SK-N-SH treated with all-trans-retinoic acid at 6 μM for 48 hours (cell line): ENCODE measurements around the gene GSDMA.

ENCODE experiments used
- ARNTL ChIP-seq: fragments of 450-650 bp; formaldehyde crosslinking; IDR thresholded peaks from 2 replicates; pipeline ENCODE4 v1.5.0; 2020; ENCODE audit warnings: low read depth, mild to moderate bottlenecking, moderate library complexity, borderline replicate concordance
- BACH2 ChIP-seq: fragments of 250-450 bp; sonication (Bioruptor Pico); IDR thresholded peaks from 2 replicates; pipeline ENCODE4 v1.9.0; 2021; ENCODE audit warnings: mild to moderate bottlenecking, borderline replicate concordance
- CSDC2 ChIP-seq: fragments of 250-450 bp; sonication (Bioruptor Pico); IDR thresholded peaks from 2 replicates; pipeline ENCODE4 v1.5.0; 2020; ENCODE audit warnings: mild to moderate bottlenecking, moderate library complexity
- GLIS3 ChIP-seq: fragments of 250-450 bp; sonication (Bioruptor Pico); IDR thresholded peaks from 2 replicates; pipeline ENCODE4 v1.5.0; 2020; ENCODE audit warnings: mild to moderate bottlenecking, moderate library complexity
- ISL1 ChIP-seq: fragments of 250-450 bp; sonication (Bioruptor Pico); IDR thresholded peaks from 2 replicates; pipeline ENCODE4 v2.1.2; 2022; ENCODE audit warnings: mild to moderate bottlenecking, moderate library complexity
- OSR1 ChIP-seq: fragments of 250-450 bp; sonication (Bioruptor Pico); IDR thresholded peaks from 2 replicates; pipeline ENCODE4 v1.8.0; 2022; ENCODE audit warnings: moderate library complexity, mild to moderate bottlenecking, inconsistent platforms
- RARB ChIP-seq: fragments of 250-450 bp; sonication (Bioruptor Pico); IDR thresholded peaks from 2 replicates; pipeline ENCODE4 v1.8.0; 2021; ENCODE audit warnings: mild to moderate bottlenecking, moderate library complexity
- ZFP3 ChIP-seq: fragments of 250-450 bp; sonication (Bioruptor Pico); IDR thresholded peaks from 2 replicates; pipeline ENCODE4 v1.5.0; 2020; ENCODE audit warnings: mild to moderate bottlenecking, moderate library complexity
- ZNF565 ChIP-seq: fragments of 450-650 bp; formaldehyde crosslinking; conservative IDR thresholded peaks from 2 replicates; pipeline ENCODE4 v1.5.0; 2020; ENCODE audit warnings: low read depth, mild to moderate bottlenecking, moderate library complexity
- ZNF70 ChIP-seq: fragments of 450-650 bp; formaldehyde crosslinking; IDR thresholded peaks from 2 replicates; pipeline ENCODE4 v1.5.0; 2020; ENCODE audit warnings: mild to moderate bottlenecking, moderate library complexity
- ZNF8 ChIP-seq: fragments of 450-650 bp; formaldehyde crosslinking; IDR thresholded peaks from 2 replicates; pipeline ENCODE4 v1.5.0; 2020; ENCODE audit warnings: mild to moderate bottlenecking, moderate library complexity
- TF ChIP-seq, protein P1 (sequence below): fragments of 250-450 bp; sonication (Bioruptor Pico); IDR thresholded peaks from 2 replicates; pipeline ENCODE4 v1.8.0; 2021; ENCODE audit warnings: low read depth, mild to moderate bottlenecking, moderate library complexity, borderline replicate concordance
- TF ChIP-seq, protein P2 (sequence below): fragments of 250-450 bp; sonication (Bioruptor Pico); IDR thresholded peaks from 2 replicates; pipeline ENCODE4 v1.8.0; 2020; ENCODE audit warnings: mild to moderate bottlenecking, moderate library complexity, borderline replicate concordance
- TF ChIP-seq, protein P3 (sequence below): fragments of 250-450 bp; sonication (Bioruptor Pico); IDR thresholded peaks from 2 replicates; pipeline ENCODE4 v1.5.1; 2020; ENCODE audit warnings: low read depth, mild to moderate bottlenecking, moderate library complexity

DNA sequence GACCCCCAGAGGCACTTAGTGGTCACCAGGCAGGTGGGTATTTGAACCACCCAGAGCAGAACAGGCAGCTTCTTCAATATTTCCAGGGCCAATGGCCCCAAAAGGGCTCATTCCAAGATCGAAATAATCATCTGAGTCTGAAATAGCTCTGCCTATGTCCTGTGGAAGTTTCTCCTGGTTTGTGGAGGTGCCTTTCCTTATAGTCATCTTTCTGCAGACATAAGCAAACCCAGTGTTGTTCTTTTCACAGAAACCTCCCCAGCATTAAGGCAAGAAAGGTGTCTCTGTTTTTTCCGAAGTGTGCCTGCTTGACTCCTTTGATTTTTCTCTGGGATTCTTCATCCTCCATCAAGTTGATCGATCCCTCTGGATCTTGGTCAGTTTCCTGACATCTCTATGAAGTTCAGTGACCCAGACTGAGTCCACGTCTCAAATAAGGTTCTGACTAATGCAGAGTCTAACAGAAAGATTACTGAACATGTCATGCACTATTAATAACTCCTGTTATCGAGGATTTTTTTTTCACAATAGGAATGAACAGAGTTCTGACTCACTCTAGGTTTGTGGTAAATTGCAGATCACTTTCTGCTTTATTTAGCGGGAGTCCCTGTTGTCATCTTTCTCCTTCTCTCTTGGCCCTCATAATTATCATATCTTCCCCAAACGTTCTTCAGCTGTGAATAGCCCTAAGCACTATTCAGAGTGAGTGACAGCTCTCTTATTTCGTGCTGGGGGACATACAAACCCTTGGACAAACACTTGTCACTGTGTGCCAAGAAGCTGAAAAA is 33.8 kb upstream of the GSDMA start:
- TF ChIP-seq RARB: no peak
- no peak for TF ChIP-seq ZNF565 (CRISPR knock-in tag)
- TF ChIP-seq GLIS3 (CRISPR knock-in tag): no peak
- no peak for TF ChIP-seq ZNF70 (CRISPR knock-in tag)
- no peak for TF ChIP-seq ZFP3 (CRISPR knock-in tag)
- TF ChIP-seq ARNTL (CRISPR knock-in tag): no peak
- no peak for TF ChIP-seq ZNF8
- TF ChIP-seq, protein P1, sequence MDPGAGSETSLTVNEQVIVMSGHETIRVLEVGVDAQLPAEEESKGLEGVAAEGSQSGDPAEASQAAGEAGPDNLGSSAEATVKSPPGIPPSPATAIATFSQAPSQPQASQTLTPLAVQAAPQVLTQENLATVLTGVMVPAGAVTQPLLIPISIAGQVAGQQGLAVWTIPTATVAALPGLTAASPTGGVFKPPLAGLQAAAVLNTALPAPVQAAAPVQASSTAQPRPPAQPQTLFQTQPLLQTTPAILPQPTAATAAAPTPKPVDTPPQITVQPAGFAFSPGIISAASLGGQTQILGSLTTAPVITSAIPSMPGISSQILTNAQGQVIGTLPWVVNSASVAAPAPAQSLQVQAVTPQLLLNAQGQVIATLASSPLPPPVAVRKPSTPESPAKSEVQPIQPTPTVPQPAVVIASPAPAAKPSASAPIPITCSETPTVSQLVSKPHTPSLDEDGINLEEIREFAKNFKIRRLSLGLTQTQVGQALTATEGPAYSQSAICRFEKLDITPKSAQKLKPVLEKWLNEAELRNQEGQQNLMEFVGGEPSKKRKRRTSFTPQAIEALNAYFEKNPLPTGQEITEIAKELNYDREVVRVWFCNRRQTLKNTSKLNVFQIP (CRISPR knock-in tag): no peak
- TF ChIP-seq, protein P2, sequence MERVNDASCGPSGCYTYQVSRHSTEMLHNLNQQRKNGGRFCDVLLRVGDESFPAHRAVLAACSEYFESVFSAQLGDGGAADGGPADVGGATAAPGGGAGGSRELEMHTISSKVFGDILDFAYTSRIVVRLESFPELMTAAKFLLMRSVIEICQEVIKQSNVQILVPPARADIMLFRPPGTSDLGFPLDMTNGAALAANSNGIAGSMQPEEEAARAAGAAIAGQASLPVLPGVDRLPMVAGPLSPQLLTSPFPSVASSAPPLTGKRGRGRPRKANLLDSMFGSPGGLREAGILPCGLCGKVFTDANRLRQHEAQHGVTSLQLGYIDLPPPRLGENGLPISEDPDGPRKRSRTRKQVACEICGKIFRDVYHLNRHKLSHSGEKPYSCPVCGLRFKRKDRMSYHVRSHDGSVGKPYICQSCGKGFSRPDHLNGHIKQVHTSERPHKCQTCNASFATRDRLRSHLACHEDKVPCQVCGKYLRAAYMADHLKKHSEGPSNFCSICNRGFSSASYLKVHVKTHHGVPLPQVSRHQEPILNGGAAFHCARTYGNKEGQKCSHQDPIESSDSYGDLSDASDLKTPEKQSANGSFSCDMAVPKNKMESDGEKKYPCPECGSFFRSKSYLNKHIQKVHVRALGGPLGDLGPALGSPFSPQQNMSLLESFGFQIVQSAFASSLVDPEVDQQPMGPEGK (CRISPR knock-in tag): no peak
- TF ChIP-seq OSR1 (CRISPR knock-in tag): no peak
- no peak for TF ChIP-seq BACH2 (CRISPR knock-in tag)
- TF ChIP-seq CSDC2 (CRISPR knock-in tag): no peak
- TF ChIP-seq, protein P3, sequence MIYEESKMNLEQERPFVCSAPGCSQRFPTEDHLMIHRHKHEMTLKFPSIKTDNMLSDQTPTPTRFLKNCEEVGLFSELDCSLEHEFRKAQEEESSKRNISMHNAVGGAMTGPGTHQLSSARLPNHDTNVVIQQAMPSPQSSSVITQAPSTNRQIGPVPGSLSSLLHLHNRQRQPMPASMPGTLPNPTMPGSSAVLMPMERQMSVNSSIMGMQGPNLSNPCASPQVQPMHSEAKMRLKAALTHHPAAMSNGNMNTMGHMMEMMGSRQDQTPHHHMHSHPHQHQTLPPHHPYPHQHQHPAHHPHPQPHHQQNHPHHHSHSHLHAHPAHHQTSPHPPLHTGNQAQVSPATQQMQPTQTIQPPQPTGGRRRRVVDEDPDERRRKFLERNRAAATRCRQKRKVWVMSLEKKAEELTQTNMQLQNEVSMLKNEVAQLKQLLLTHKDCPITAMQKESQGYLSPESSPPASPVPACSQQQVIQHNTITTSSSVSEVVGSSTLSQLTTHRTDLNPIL (CRISPR knock-in tag): no peak
- TF ChIP-seq ISL1 (CRISPR knock-in tag): no peak
